Suppressor macrophage treated with lipopolysaccharide for 4 hours (primary cell): ENCODE measurements around the gene NCKAP5.

Experiments
- DNase-seq: peaks from one replicate; pipeline ENCODE4 v3.0.0-alpha.2; 2020

NCKAP5 gene

GRCh38 chr2:133193544-133194361 lies 374.5 kb downstream of the NCKAP5 start:
- no peak for DNase-seq

DNA sequence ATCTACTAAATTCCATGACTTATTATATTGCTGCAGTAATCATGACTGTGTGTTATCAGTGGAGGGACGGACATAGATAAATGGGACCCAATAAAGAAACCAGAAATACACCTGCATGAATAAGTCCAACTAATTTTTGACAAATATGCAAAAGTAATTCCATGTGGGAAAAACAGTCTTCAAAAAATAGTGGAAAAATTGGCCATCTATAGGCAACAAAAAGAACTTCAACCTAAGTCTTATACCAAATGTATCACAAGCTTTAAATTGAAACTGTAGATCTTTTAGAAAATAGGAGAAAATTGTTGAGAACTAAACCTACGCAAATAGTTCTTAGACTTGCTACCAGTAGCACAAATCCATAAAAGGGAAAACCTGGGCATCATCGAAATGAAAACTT lies 376.2 kb downstream of the NCKAP5 start:
- DNase-seq, result no peak

DNA sequence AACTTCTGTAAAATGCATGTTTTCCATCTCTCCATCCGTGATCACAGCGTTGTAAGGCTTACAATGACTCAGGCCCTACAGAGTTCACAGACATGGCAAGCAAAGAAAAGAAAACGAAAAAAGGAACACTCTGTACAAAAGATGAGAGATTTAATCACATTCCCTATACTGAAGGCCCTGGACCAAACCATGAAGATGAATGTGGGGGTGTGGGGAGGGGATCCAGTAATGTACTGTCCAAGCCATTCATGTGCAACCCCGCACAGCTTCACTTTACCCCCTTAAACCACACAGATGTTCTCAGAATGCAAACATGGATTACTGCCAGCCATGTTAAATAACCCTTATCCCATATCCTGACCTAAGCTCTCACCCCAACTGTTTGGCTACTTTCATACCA lies 391.1 kb downstream of the NCKAP5 start:
- no peak for DNase-seq

DNA sequence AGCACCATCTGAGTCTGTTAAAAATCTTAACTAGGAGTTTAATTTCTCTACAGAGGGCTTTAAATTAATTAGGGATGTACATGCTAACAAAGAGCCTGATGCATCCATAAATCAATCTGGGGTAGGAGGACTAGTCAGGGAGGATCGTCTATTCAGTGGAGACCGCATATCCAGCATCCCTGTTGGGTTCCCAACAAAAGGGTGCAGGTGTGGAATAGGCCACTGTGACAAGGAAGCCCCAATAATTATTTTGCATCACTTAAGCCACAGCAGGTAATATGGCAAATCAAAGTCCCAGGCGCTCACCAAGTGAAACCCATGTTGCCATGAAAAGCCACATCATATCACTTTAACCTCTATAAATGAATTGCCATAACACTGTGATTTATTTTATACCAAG lies 392.3 kb downstream of the NCKAP5 start:
- no peak for DNase-seq

GRCh38 chr2:133173224-133173623 lies 395.0 kb downstream of the NCKAP5 start:
- DNase-seq, result no peak

DNA sequence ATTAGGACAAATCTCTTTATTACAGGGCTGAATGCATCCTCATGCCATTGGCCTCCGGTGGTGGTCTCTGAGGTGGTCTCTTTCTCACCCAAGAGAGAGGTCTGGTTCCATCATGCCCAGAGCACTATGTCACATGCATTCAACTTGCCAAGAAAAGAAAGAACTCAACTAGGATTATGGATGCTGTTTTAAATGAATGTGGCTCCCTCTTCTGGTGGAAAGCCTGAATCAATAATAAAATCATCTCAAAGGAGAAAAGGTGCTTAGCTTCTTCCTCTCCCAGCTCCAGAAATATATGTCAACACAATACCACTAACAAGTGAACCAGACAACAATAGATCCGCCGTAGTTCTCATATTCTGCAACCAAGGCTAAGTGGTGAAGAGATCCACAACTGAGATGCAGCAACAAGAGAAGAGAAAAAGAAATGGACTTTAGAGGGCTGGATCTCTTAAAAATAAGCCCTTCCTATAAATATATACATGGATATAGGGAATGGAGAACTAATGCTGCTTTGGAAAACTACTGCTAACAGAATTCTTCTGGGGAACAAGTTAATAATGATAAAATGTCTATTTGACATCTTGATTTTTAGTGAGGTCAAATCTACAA lies 396.8 kb downstream of the NCKAP5 start:
- peak; percentile 59 for DNase-seq

DNA sequence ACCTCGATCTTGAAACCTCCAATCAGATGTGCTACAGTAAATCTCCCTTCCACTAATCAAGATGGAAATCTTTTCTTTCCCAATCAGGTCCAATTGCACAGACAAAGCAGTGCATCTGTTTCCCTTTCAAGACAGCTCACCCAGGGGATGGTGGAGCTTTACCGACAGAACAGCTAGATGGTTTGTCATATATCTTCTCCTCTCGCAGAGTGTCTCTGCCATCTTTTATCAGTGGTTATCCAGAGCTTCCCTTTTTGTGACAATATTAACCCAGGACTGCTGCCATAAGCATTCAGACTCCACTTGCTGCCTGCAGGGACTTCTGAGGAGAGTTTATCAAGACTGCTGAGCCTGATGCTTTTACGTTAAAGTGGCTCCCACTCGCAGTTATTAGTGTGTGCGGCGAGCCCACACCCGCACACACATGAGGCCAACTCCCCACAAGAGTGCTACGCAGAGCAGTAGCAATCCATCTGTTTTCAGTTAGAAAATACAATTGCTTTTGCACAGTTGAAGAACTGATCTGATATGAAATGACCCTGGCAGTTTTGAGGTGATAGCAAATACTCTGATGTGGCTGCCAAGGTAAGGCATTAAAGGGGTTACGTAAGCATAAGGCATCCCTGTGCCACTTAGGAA lies 398.9 kb downstream of the NCKAP5 start:
- DNase-seq, result no peak

DNA sequence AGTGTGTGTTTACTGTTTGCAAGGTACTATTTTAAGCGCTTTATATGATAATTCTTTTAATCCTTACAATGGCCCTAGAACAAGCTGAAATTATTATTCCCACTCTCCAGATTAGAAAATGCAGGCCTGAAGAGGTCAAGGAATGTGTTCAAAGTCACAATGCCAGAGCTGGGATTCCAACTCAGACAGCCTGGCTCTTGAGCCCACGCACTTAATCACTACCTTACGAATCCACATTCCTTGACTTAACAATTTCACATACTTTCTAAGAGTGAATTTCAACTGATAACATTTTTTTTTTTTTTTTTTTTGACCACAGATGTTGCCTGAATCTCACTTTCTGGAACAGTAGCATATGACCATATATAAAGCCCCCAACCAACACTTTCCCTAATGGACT lies 400.3 kb downstream of the NCKAP5 start:
- DNase-seq, result no peak

DNA sequence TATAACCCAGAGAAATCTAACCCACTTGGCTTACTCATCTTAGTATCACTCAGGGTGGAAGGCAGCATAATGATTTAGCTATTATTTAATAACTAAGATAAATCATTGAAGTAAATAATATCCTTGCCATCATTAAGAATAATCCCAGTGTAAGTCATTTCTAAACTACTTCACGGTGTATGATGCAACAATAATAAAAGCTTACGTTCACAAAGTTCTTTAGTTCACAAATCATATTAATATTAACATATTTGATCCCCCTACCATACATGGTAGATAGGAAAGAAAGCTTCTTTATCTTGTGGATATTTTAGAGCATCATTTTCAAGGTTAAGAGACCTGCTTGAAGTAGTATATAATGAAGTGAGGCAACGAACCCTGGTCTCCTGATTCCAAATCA lies 401.0 kb downstream of the NCKAP5 start:
- no peak for DNase-seq

GRCh38 chr2:133166031-133166430 lies 402.2 kb downstream of the NCKAP5 start:
- DNase-seq, result no peak

DNA sequence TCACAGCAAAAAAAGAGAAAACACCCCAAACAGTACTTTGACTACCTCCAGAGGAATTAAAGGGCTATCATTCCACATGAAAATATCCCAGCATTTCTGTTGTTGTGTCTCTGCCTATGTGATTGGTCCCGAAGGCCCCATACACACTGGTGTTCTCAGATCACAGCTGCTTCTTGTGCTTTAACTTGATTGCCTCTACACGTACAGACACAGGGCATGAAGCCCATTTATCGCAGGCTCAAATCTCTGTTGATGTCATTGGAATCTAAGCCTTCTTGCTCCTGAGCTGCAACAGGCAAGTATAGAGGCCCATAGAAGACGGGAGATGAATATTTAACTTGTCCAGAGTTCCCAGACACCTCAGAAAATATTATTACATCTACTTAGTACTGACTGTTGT lies 405.2 kb downstream of the NCKAP5 start:
- no peak for DNase-seq

- no peak for DNase-seq
Measured at GRCh38 chr2:133158442-133158841, 409.8 kb downstream of the NCKAP5 start.

DNA sequence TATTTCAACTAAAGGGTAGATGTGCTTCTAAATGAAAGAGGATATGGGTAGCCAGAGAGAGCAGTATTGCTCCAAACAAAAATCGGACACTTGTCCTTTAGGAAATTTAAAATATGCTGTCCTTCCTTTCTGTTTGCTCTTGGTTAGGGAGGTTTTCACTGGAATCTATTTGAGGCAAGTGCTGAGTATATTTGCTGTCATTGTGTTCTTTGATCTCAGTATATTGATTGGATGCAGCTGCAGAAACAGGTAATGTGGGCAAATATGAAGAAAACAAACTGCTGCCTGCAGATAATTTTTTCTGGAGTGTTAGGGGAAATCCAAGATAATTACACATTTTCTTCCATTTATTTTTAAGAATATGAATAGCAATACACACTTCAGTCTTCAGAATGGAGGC lies 410.2 kb downstream of the NCKAP5 start:
- no peak for DNase-seq

DNA sequence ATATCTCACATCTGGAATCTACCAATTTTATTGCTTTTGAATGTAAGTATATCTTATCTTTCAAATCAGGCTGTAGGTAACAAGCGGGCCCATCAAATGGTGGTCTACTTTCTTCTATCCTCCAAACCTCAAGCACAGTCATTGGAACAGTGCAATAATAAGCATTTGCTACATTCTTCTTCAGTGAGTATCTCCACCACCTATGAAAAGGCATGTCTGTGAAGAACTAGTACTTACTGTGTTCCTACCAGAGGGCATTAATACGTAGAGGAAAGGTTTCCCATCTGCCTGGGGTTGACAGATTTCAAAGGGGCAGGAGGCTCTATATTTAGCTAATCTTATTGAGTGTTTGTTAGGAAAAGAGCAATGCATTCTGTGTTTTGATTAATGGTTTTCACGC lies 411.1 kb downstream of the NCKAP5 start:
- DNase-seq, result no peak

GRCh38 chr2:133152801-133153200 lies 415.5 kb downstream of the NCKAP5 start:
- DNase-seq, result no peak

GRCh38 chr2:133148187-133148586 lies 420.1 kb downstream of the NCKAP5 start:
- DNase-seq, result no peak

DNA sequence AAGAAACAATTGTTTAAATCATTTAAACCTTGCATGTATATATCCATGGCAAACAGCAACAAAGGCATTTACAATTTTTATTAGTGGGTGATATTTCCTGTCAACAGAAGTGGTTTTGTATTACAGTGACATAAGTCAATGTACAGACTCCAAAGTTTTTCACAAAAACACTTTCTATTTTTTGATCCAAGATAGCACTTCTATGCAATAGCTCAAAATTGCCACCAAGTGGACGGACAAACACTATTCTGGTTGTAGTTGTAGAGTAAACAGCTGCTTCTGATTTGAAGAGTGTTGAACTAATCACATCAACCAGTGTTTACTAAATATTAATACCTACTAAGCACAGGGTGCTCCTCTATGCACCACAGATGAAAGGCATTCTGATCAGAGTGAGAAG lies 421.4 kb downstream of the NCKAP5 start:
- DNase-seq, result no peak

GRCh38 chr2:133143645-133144044 lies 424.6 kb downstream of the NCKAP5 start:
- no peak for DNase-seq

- DNase-seq, result no peak
Measured at GRCh38 chr2:133142087-133142486, 426.2 kb downstream of the NCKAP5 start.

DNA sequence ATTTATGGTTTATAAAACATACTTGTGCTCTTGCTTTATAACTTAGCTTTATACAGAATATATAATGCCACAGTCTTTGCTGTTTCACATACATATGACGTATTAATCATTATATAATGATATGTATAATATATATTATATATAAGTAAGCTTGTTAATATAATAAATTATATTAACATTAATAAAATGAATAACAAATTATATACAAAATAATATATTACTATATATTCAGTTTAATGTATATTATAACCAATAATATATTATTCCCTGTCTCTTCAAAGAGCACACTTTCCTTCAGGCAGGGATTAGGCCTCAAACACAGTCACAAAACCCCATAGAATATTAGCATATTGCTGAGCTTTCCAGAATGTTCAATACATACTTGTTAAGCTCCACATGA lies 427.6 kb downstream of the NCKAP5 start:
- DNase-seq, result no peak

DNA sequence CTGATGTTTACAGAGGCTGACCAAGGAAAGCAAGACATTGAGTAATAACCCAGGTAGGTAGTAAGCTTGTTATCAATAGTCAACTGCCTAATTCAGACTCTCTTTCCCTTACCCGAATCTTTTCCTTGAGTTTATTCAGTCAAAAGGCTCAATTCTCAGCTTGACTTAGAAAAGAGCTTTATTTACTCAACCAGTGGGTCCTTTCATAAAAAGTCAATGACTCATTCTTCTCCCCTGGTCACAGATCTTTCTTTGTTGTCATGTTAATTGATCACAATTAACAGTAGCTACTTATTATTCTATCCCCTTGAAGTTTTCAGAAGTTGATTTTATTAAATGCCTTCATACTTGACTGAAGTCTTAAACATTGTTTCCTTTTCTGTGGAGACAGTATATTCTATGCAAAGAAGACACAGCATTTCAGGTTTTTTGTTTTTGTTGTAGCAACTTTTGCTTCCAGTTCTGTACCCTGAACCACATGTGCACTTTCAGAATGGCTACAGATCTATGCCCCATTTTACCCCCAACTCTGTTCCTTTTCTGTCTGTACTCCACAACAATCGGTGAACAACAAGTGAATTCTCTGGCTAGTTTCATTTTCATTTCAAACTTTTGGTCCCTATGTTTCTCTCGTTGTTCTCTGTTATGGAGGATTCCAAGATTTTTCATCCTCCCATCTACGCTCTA lies 428.3 kb downstream of the NCKAP5 start:
- no peak for DNase-seq

GRCh38 chr2:133138693-133139092 lies 429.6 kb downstream of the NCKAP5 start:
- DNase-seq, result no peak

- DNase-seq, result no peak
Measured at GRCh38 chr2:133135035-133135654, 433.1 kb downstream of the NCKAP5 start.
